CD4-positive, alpha-beta T cell treated with Interleukin-12 subunit alpha and Interleukin-12 subunit beta, for 1 hour (primary cell): ENCODE measurements around the gene CD300LG.

ENCODE experiments used
- DNase-seq: peaks from one replicate; pipeline ENCODE4 v3.0.0-alpha.2; 2020

The CD300LG gene

GRCh38 chr17:43909537-43910231 lies 62.7 kb downstream of the CD300LG start:
- no peak for DNase-seq

GRCh38 chr17:43911904-43912303 lies 64.9 kb downstream of the CD300LG start:
- no peak for DNase-seq

GRCh38 chr17:43912635-43913304 lies 65.8 kb downstream of the CD300LG start:
- no peak for DNase-seq
